Measurements from ENCODE around the gene COX5A. TPM values are rescaled to one million over a fixed set of nuclear protein-coding genes. Genes with fewer than 3 reads are reported as not detected.
"Not testable (repeated sequence)": the region's sequence is repeated elsewhere in the genome, so short reads cannot be mapped to it uniquely, and the experiment has no call there.

COX5A gene
- total and polyA plus RNA-seq, 2 of the 4 experiments (the other 2 are of a cell fraction) = 39.8 to 141 TPM

DNA sequence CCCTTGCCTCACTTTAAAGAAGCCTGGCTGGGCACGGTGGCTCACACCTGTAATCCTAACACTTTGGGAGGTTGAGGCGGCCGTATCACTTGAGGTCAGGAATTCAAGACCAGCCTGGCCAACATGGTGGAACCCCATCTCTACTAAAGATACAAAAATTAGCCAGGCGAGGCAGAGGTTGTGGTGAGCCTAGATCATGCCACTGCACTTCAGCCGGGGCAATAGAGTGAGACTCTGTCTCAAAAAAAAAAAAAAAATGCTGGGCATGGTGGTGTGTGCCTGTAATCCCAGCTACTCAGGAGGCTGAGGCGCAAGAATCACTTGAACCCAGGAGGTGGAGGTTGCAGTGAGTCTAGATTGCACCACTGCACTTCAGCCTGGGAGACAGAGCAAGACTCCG, 43.5 kb downstream of the COX5A start:
- CTCF ChIA-PET; H3K23ac ChIP-seq (ENCODE audit: low read depth, low read length); H4K8ac ChIP-seq (ENCODE audit: low read depth in 2 of 2, low read length in 2 of 2); H2BK5ac ChIP-seq (ENCODE audit: low read depth, low read length, poor library complexity, severe bottlenecking); H3K4me1 ChIP-seq (ENCODE audit: control insufficient read depth, insufficient read depth, low read length); ATAC-seq (ENCODE audit: low read depth); H3K27me3 ChIP-seq (ENCODE audit: control insufficient read depth, insufficient read depth, low read length); H3K27ac ChIP-seq (ENCODE audit: insufficient read depth, low read length); H3K14ac ChIP-seq (replicated peaks; ENCODE audit: low read depth, low read length); H2AK9ac ChIP-seq (replicated peaks; ENCODE audit: low read depth, low read length, poor library complexity); in situ Hi-C loops (cut with MboI; ENCODE audit: low sequenced_read_pairs); DNase-seq; H4K20me1 ChIP-seq (ENCODE audit: insufficient read depth, low read length); H3K4me2 ChIP-seq (ENCODE audit: low read depth, low read length); dilution Hi-C loops (cut with HindIII; ENCODE audit: low sequenced_read_pairs, unreplicated experiment); H3K9me3 ChIP-seq (ENCODE audit: control insufficient read depth, insufficient read depth, low read length); H2AFZ ChIP-seq (replicated peaks; ENCODE audit: low read length, poor library complexity); H2BK120ac ChIP-seq (ENCODE audit: low read depth, low read length); H3K18ac ChIP-seq (ENCODE audit: low read depth, low read length); H3K56ac ChIP-seq (ENCODE audit: extremely low read depth, insufficient read depth, low read length); H3K9ac ChIP-seq (ENCODE audit: low read depth, low read length); H3K4me3 ChIP-seq (ENCODE audit: insufficient read depth, low read depth, low read length); H2BK15ac ChIP-seq (ENCODE audit: low read depth, low read length); H2AK5ac ChIP-seq (ENCODE audit: low read depth, low read length); H4K5ac ChIP-seq (ENCODE audit: low read depth, low read length); H2BK20ac ChIP-seq (ENCODE audit: low read depth, low read length); H3K4ac ChIP-seq (ENCODE audit: low read depth, low read length); H4K91ac ChIP-seq (ENCODE audit: insufficient read depth, low read depth, low read length); BruUV-seq (replicated peaks): not testable (repeated sequence)
- H3K9me1 ChIP-seq (ENCODE audit: insufficient read depth, low read length) = peaks cover 21% of the 10 kb centered on the region
- POLR2A ChIA-PET (ENCODE audit: unreplicated experiment) = interaction anchor here (0.7 kb wide), 1 partner anchor 111 kb away, joined by 7 read pairs; no protein-coding TSS in a partner anchor
- 96% methylated on average over 3 of the region's 7 CpGs; no CpG with 5 or more reads in 1 of the 2 experiments for WGBS, 2 experiments (ENCODE audit: extremely low coverage in 2 of 2, insufficient read length in 1 of 2)
- H3K36me3 ChIP-seq (ENCODE audit: control insufficient read depth, insufficient read depth, low read length) = peaks cover 45% of the 10 kb centered on the region
- intact Hi-C loops (cut with micrococcal nuclease) = loop anchor here (5.0 kb wide), 1 partner anchor 52 kb away; the partner anchor contains the start of gene ULK3
- H3K79me1 ChIP-seq (ENCODE audit: low read depth in 1 of 2, low read length in 2 of 2) = peaks cover 19 to 37% of the 10 kb centered on the region in 2 experiments; a peak in 3 of 4 replicates
